Measurements from ENCODE around the gene TMEM185B. TPM values are rescaled to one million over a fixed set of nuclear protein-coding genes. Genes with fewer than 3 reads are reported as not detected.

The TMEM185B gene
- total RNA-seq, 3 donors from 2014 or later, result 35.0 to 38.4 (median 36.3) TPM

GRCh38 chr2:120256651-120257000 is 33.4 kb upstream of the TMEM185B start:
- H3K4me3 Mint-ChIP-seq, result no peak overlapping the region
- ATAC-seq, result no peak

GRCh38 chr2:120255986-120256650 is 32.9 kb upstream of the TMEM185B start:
- Mint-ChIP-seq H3K4me3 (no peak overlapping the region), H3K4me1 (ENCODE audit: low read depth) (peaks cover 59% of the 10 kb centered on the region), H3K9me3 (peaks cover 4% of the 10 kb centered on the region), H3K36me3 (ENCODE audit: insufficient read depth) (peaks cover 14% of the 10 kb centered on the region), H3K27me3 (ENCODE audit: low read depth) (no peaks in the 10 kb centered on the region)
- ATAC-seq (no peak), DNase-seq (no peak)

More at GRCh38 chr2:120256651-120257000, 33.4 kb upstream of the TMEM185B start:
- no peak for DNase-seq
- H3K36me3 Mint-ChIP-seq (ENCODE audit: insufficient read depth), result peaks cover 14% of the 10 kb centered on the region
- no peaks in the 10 kb centered on the region for H3K27me3 Mint-ChIP-seq (ENCODE audit: low read depth)
- H3K4me1 Mint-ChIP-seq (ENCODE audit: low read depth), result peaks cover 58% of the 10 kb centered on the region
- peaks cover 4% of the 10 kb centered on the region for H3K9me3 Mint-ChIP-seq

- Mint-ChIP-seq H3K9me3 (no peaks in the 10 kb centered on the region), H3K27me3 (ENCODE audit: low read depth) (no peaks in the 10 kb centered on the region), H3K4me3 (no peak overlapping the region), H3K36me3 (ENCODE audit: insufficient read depth) (peaks cover 13% of the 10 kb centered on the region), H3K4me1 (ENCODE audit: low read depth) (peaks cover 59% of the 10 kb centered on the region)
- DNase-seq (no peak), ATAC-seq (no peak)
Observed at GRCh38 chr2:120255071-120255470, 31.9 kb upstream of the TMEM185B start.

DNA sequence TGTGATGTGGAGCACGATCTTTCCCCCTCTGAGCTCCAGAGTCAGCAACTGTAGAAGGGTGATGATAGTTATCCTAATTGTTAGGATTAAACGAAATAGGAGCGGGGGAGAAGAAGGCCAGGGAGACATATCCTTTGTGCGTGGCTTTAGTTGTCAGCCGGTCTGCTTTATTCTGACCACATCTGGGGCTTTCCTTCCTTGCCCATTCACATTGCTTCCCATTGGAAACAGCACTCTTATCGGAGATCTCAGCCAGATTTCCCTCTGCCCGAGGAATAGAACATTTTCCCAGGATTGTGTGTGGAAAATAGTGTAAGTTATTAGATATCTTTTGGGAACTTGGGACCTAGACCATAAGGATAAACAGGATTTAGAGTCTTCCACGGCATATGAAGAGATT is 31.0 kb upstream of the TMEM185B start:
- DNase-seq, result no peak
- Mint-ChIP-seq H3K4me1 (ENCODE audit: low read depth) (peaks cover 56% of the 10 kb centered on the region), H3K9me3 (no peaks in the 10 kb centered on the region)

GRCh38 chr2:120253021-120253882 is 30.1 kb upstream of the TMEM185B start:
- Mint-ChIP-seq H3K9me3 (no peaks in the 10 kb centered on the region), H3K27me3 (ENCODE audit: low read depth) (no peaks in the 10 kb centered on the region), H3K4me1 (ENCODE audit: low read depth) (peaks cover 54% of the 10 kb centered on the region), H3K4me3 (peak overlapping the region; percentile 93), H3K36me3 (ENCODE audit: insufficient read depth) (peaks cover 4% of the 10 kb centered on the region)
- ATAC-seq, result peak; percentile 40 to 43
- DNase-seq, result peak; percentile 22

More for the DNA sequence above, 31.0 kb upstream of the TMEM185B start:
- Mint-ChIP-seq H3K4me3 (peak overlapping the region; percentile 93), H3K27me3 (ENCODE audit: low read depth) (no peaks in the 10 kb centered on the region), H3K36me3 (ENCODE audit: insufficient read depth) (peaks cover 11% of the 10 kb centered on the region)
- ATAC-seq, result no peak

GRCh38 chr2:120252225-120253020 is 29.2 kb upstream of the TMEM185B start, which contains the start of gene RALB:
TSS of gene RALB (plus strand) at chr2:120252852. CDS start at chr2:120278665, 25,813 bp downstream.
- DNase-seq (peak; percentile 98), ATAC-seq (peak; percentile 95 to 96)
- Mint-ChIP-seq H3K4me3 (peak within 1 kb of the TSS; percentile 98), H3K27me3 (ENCODE audit: low read depth) (no peaks in the 10 kb centered on the region), H3K4me1 (ENCODE audit: low read depth) (peaks cover 46% of the 10 kb centered on the region), H3K36me3 (ENCODE audit: insufficient read depth) (no peaks in the 10 kb centered on the region), H3K9me3 (no peaks in the 10 kb centered on the region)

- no peaks in the 10 kb centered on the region for H3K36me3 Mint-ChIP-seq (ENCODE audit: insufficient read depth)
- H3K4me1 Mint-ChIP-seq (ENCODE audit: low read depth), result peaks cover 40% of the 10 kb centered on the region
- no peaks in the 10 kb centered on the region for H3K9me3 Mint-ChIP-seq
- no peak for DNase-seq
- no peak for ATAC-seq
- H3K27me3 Mint-ChIP-seq (ENCODE audit: low read depth), result peaks cover 2% of the 10 kb centered on the region
- H3K4me3 Mint-ChIP-seq, result peak overlapping the region; percentile 98
Observed at GRCh38 chr2:120251880-120252224, 28.7 kb upstream of the TMEM185B start.

DNA sequence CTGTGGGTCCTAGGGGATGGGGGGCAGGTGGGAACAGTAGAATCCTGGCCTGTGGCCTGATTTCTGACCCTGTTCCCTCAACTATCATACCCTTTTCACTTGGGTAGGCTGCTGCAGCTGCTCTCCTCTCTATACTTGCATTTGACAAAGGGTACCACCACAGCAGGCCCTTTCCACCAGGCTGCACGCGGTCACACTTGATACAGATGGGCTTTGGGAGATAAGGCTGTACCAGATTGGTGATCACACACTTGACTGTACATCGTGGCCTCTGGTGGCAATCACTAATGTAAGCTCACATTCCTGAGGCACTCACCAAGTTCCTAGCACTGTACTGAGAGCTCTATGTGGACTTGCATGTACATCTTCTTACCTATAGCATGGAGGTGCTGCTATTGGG is 27.9 kb upstream of the TMEM185B start:
- DNase-seq, result no peak
- H3K36me3 Mint-ChIP-seq (ENCODE audit: insufficient read depth), result no peaks in the 10 kb centered on the region

DNA sequence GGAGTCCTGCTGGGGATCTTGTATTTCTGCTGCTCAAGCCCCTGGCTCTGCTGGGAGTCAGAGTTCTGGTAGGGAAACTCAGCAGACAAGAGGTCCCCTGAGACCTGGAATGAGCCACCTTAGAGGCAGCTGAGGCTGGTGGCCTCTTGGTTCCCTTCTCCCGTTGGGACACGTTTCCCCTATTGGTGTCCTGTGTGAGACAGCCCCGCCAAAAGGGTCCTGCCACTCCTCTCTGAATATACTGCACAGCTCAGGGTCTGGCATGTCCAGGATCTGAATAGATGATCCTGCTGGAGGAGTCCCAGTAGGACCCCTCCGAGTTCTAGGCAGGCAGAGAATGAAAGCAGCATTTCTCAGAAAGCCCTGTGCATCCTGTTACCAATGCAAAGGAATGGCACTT is 27.4 kb upstream of the TMEM185B start:
- Mint-ChIP-seq H3K27me3 (ENCODE audit: low read depth) (peaks cover 6% of the 10 kb centered on the region), H3K36me3 (ENCODE audit: insufficient read depth) (no peaks in the 10 kb centered on the region), H3K4me1 (ENCODE audit: low read depth) (peaks cover 28% of the 10 kb centered on the region), H3K4me3 (no peak overlapping the region), H3K9me3 (no peaks in the 10 kb centered on the region)
- no peak for ATAC-seq
- DNase-seq, result no peak

More for the DNA sequence above, 27.9 kb upstream of the TMEM185B start:
- peaks cover 6% of the 10 kb centered on the region for H3K27me3 Mint-ChIP-seq (ENCODE audit: low read depth)
- no peaks in the 10 kb centered on the region for H3K9me3 Mint-ChIP-seq
- no peak for ATAC-seq
- H3K4me3 Mint-ChIP-seq, result no peak overlapping the region
- peaks cover 32% of the 10 kb centered on the region for H3K4me1 Mint-ChIP-seq (ENCODE audit: low read depth)

DNA sequence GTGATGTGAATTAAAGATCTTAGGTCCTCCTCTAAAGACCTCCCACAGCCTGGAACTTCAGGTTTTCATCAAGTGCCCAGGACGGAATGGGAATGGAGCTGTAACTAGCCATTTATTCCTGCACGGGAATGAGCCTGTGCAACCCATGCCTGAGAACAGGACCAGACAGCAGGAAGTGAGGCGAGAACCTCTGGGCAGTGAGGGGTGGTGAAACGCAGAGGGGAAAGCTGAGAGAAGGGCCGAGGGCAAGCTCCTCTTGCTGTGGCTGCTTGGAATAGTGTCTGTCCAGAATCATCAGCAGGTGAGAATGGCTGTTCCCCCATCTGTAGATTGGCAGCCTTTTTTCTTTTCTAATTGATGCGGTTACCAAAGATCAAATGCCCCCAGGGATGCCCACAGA is 24.7 kb upstream of the TMEM185B start:
- Mint-ChIP-seq H3K4me1 (ENCODE audit: low read depth) (peaks cover 9% of the 10 kb centered on the region), H3K27me3 (ENCODE audit: low read depth) (peaks cover 6% of the 10 kb centered on the region), H3K36me3 (ENCODE audit: insufficient read depth) (no peaks in the 10 kb centered on the region), H3K4me3 (no peak overlapping the region), H3K9me3 (peaks cover 4% of the 10 kb centered on the region)
- DNase-seq (no peak), ATAC-seq (no peak)

DNA sequence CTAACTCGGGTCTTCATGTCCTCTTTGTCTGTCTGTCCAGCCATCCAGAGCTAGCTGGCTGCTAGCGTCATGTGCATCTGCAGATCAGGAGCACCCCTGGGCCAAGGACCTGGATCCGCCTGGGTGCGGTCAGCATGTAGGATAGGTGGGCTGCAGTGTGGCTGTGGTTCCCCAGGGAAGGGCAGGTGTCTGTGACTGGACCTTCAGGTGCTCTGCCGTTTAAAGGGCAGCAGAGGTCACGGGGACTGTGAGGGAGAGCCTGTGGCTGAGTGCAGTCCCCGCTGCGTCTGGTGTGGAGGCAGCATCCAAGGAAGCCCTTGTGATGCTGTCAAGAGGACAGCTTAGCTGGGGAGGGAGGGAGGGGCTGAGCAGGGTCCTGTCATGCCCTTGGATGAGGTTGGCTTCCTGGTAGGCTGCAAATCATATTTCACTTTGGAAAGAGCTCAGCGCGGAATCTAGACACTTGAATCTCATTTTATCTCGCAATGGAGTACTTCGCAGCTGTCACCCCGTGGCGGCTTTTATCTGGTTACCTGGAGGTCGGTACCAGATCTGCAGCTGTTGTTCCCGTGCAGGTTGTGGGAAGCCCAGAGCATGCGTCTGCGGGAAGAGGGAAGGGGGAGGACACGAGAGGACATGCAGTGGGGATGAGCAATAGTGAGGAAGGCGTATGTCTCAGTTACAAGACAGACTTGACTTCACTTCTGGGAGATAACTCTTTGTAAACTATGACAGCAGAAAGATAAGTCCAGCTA is 23.5 kb upstream of the TMEM185B start:
- DNase-seq (no peak), ATAC-seq (no peak)
- Mint-ChIP-seq H3K27me3 (ENCODE audit: low read depth) (peaks cover 6% of the 10 kb centered on the region), H3K9me3 (peaks cover 4% of the 10 kb centered on the region), H3K4me3 (no peak overlapping the region), H3K4me1 (ENCODE audit: low read depth) (peaks cover 2% of the 10 kb centered on the region), H3K36me3 (ENCODE audit: insufficient read depth) (no peaks in the 10 kb centered on the region)

DNA sequence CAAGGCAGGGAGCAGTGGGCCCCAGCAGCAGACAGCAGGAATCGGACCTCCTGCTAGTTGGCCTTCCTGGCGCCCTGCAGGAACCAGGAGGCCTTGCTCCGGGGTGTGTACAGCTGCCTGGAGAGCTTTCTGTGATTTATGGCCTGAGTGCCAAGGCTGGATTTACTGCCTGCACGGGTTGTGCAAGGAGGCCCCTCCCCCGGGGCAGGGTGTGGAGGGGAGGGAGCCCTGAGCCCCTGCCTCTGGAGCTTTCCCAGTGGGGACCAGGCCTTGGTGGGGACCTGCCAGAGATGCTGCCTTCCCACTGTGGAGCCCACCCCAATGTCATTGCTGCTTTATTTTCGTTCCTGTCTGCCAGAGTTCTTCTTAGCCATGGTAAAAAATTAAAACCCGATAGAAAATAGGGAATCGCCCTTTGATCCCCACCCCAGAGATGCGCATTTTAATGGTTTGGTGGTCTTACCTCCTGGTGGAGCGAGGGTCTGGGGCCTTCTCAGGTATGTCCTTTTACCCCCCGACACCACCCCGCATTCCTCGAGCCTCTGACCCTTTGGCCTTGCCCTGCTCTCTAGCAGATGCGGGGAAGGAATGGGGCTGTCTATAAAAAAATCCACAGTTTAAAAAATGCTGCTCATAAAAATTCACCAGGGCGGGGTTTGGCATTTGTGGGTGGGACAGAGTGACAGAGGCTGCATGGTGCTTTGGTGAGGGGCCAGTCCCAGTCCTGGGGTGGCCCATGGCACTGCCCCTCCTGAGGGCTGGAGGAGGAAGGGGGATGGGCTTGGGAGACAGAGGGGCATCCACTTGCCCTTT is 22.5 kb upstream of the TMEM185B start:
- Mint-ChIP-seq H3K4me3 (no peak overlapping the region), H3K9me3 (peaks cover 4% of the 10 kb centered on the region), H3K36me3 (ENCODE audit: insufficient read depth) (no peaks in the 10 kb centered on the region), H3K4me1 (ENCODE audit: low read depth) (no peaks in the 10 kb centered on the region), H3K27me3 (ENCODE audit: low read depth) (peaks cover 6% of the 10 kb centered on the region)
- no peak for ATAC-seq
- DNase-seq, result no peak

All from activated T-cell treated with anti-CD3 and anti-CD28 coated beads, Interleukin-2, amount 50 U/mL, for 4 hours (primary cell).